Neural cell (in vitro differentiated cells): Measurements from ENCODE around the gene PIAS1. TPM values are rescaled to one million over a fixed set of nuclear protein-coding genes. Genes with fewer than 3 reads are reported as not detected.
"Not testable (repeated sequence)": the region's sequence is repeated elsewhere in the genome, so short reads cannot be mapped to it uniquely, and the experiment has no call there.

ENCODE experiments used
- H2AFZ ChIP-seq: fragments of 200-600, 300-800 bp; sonication (generic), shearing (Covaris generic); 2 replicates; pipeline ENCODE4 v1.6.0; 2014; ENCODE audit warnings: low read depth, mild to moderate bottlenecking, antibody characterized with exemption, low read length, moderate library complexity
- H3F3A ChIP-seq: fragments of 200-600 bp; shearing (Covaris generic); 2 replicates; pipeline ENCODE4 v1.6.1; 2016; ENCODE audit warnings: mild to moderate bottlenecking, moderate library complexity, mixed read lengths, antibody characterized with exemption, low read length; ENCODE audit not compliant: insufficient read depth, poor library complexity, severe bottlenecking
- H3K27ac ChIP-seq: fragments of 200-600, 300-800 bp; sonication (generic), shearing (Covaris generic); 2 replicates; pipeline ENCODE4 v1.5.1; 2014; ENCODE audit warnings: mild to moderate bottlenecking, low read length, moderate library complexity
- H3K27me3 ChIP-seq: fragments of 300-800, 200-600 bp; sonication (generic), shearing (Covaris generic); 2 replicates; pipeline ENCODE4 v1.6.0; 2014; ENCODE audit warnings: mild to moderate bottlenecking, low read depth, low read length, moderate library complexity; ENCODE audit not compliant: insufficient read depth
- H3K36me3 ChIP-seq: fragments of 300-800, 200-600 bp; sonication (generic), shearing (Covaris generic); 2 replicates; pipeline ENCODE4 v1.5.1; 2014; ENCODE audit warnings: mild to moderate bottlenecking, antibody characterized with exemption, low read length, moderate library complexity; ENCODE audit not compliant: insufficient read depth
- H3K4me2 ChIP-seq: fragments of 300-800, 200-600 bp; sonication (generic), shearing (Covaris generic); 2 replicates; pipeline ENCODE4 v1.6.0; 2014; ENCODE audit warnings: mild to moderate bottlenecking, low read length
- H3K4me3 ChIP-seq: fragments of 300-800, 200-600 bp; sonication (generic), shearing (Covaris generic); 2 replicates; pipeline ENCODE4 v1.5.1; 2014; ENCODE audit warnings: mild to moderate bottlenecking, low read length, moderate library complexity
- H3K79me2 ChIP-seq: fragments of 200-600 bp; shearing (Covaris generic); replicated peaks from 2 replicates; pipeline ENCODE4 v1.6.0; 2014; ENCODE audit warnings: mild to moderate bottlenecking, low read length, moderate library complexity; ENCODE audit not compliant: insufficient read depth
- H3K9ac ChIP-seq: fragments of 300-800, 200-600 bp; sonication (generic), shearing (Covaris generic); 2 replicates; pipeline ENCODE4 v1.6.1; 2016; ENCODE audit warnings: mild to moderate bottlenecking, low read length, mixed read lengths
- H3K9me2 ChIP-seq: fragments of 200-600 bp; shearing (Covaris generic); 2 replicates; pipeline ENCODE4 v1.6.1; 2016; ENCODE audit warnings: mild to moderate bottlenecking, low read length, mixed read lengths; ENCODE audit not compliant: insufficient read depth
- H3K9me3 ChIP-seq: fragments of 200-600, 300-800 bp; sonication (generic), shearing (Covaris generic); 2 replicates; pipeline ENCODE4 v1.6.1; 2016; ENCODE audit warnings: mild to moderate bottlenecking, mixed run types, low read length, moderate library complexity, mixed read lengths
- H4K20me1 ChIP-seq: fragments of 200-600 bp; shearing (Covaris generic); 2 replicates; pipeline ENCODE4 v1.6.1; 2016; ENCODE audit warnings: mild to moderate bottlenecking, mixed run types; ENCODE audit not compliant: insufficient read depth
- CTCF ChIP-seq: fragments of 450-650 bp; IDR thresholded peaks from 2 replicates; pipeline ENCODE4 v1.5.1; 2014; ENCODE audit warnings: antibody characterized with exemption, mild to moderate bottlenecking, moderate library complexity; ENCODE audit not compliant: poor library complexity, severe bottlenecking
- MXI1 ChIP-seq: fragments of 450-650 bp; conservative IDR thresholded peaks from 2 replicates; pipeline ENCODE4 v1.6.1; 2014; ENCODE audit warnings: antibody characterized with exemption, mild to moderate bottlenecking; ENCODE audit not compliant: poor library complexity, severe bottlenecking
- POLR2AphosphoS5 ChIP-seq: IDR thresholded peaks from 2 replicates; pipeline ENCODE4 v1.6.1; 2012
- RAD21 ChIP-seq: fragments of 450-650 bp; conservative IDR thresholded peaks from 2 replicates; pipeline ENCODE4 v1.6.1; 2014; ENCODE audit warnings: antibody characterized with exemption, mild to moderate bottlenecking, moderate library complexity
- REST ChIP-seq: IDR thresholded peaks from 2 replicates; pipeline ENCODE4 v1.6.1; 2012; ENCODE audit warnings: borderline replicate concordance
- SMC3 ChIP-seq: fragments of 450-650 bp; conservative IDR thresholded peaks from 2 replicates; pipeline ENCODE4 v1.6.1; 2014; ENCODE audit warnings: antibody characterized with exemption, mild to moderate bottlenecking, moderate library complexity; ENCODE audit not compliant: poor library complexity
- TAF1 ChIP-seq: IDR thresholded peaks from 2 replicates; pipeline ENCODE4 v1.6.1; 2012; ENCODE audit warnings: low read depth
- polyA plus RNA-seq: library from polyadenylated mRNA; depleted of rRNA; stranded (reverse); fragments of >200 nt; gene quantifications from 2 replicates; pipeline ENCODE4 v1.2.3, GENCODE V29; 2014

The PIAS1 gene
- polyA plus RNA-seq, 1 donor from 2014 or later, result 14.3 TPM

- Histone ChIP-seq H3K9me3 (no peaks in the 10 kb centered on the region), H3F3A (no peaks in the 10 kb centered on the region), H3K27ac (no peak overlapping the region), H3K36me3 (no peaks in the 10 kb centered on the region), H3K4me3 (no peak overlapping the region), H3K9ac (no peak overlapping the region), H3K4me2 (no peak overlapping the region), H4K20me1 (no peaks in the 10 kb centered on the region), H3K79me2 (no peaks in the 10 kb centered on the region), H3K9me2 (no peaks in the 10 kb centered on the region), H2AFZ (no peak overlapping the region), H3K27me3 (no peaks in the 10 kb centered on the region)
- peak; percentile 35 for TF ChIP-seq SMC3
- TF ChIP-seq MXI1, result no peak
- no peak for TF ChIP-seq REST
- TF ChIP-seq POLR2AphosphoS5, result no peak
- TF ChIP-seq TAF1, result no peak
- TF ChIP-seq RAD21, result no peak
- peak; percentile 39 for TF ChIP-seq CTCF
Measured at GRCh38 chr15:68210821-68211655, 156.9 kb downstream of the PIAS1 start.

- H3K36me3 ChIP-seq, result no peaks in the 10 kb centered on the region
Measured at GRCh38 chr15:68211656-68212320, 157.7 kb downstream of the PIAS1 start.

GRCh38 chr15:68213491-68213845, 159.4 kb downstream of the PIAS1 start:
- not testable (repeated sequence) for H3K27me3 ChIP-seq, H3K27ac ChIP-seq, H3K36me3 ChIP-seq, H3K4me3 ChIP-seq, H3K9ac ChIP-seq, H3K79me2 ChIP-seq, H4K20me1 ChIP-seq, H3K9me2 ChIP-seq, H3K9me3 ChIP-seq, H3F3A ChIP-seq, H3K4me2 ChIP-seq, H2AFZ ChIP-seq

More at GRCh38 chr15:68211656-68212320, 157.7 kb downstream of the PIAS1 start:
- Histone ChIP-seq H3K9me2 (no peaks in the 10 kb centered on the region), H3K9me3 (no peaks in the 10 kb centered on the region), H2AFZ (no peak overlapping the region), H3K4me2 (no peak overlapping the region), H3F3A (no peaks in the 10 kb centered on the region), H3K9ac (no peak overlapping the region), H3K27ac (no peak overlapping the region), H4K20me1 (no peaks in the 10 kb centered on the region), H3K27me3 (no peaks in the 10 kb centered on the region), H3K4me3 (no peak overlapping the region), H3K79me2 (no peaks in the 10 kb centered on the region)
- TF ChIP-seq REST (no peak), POLR2AphosphoS5 (no peak), MXI1 (no peak), SMC3 (no peak)
